DND-41 (cell line): ENCODE measurements around the gene TECPR1.
"Not testable (repeated sequence)": the region's sequence is repeated elsewhere in the genome, so short reads cannot be mapped to it uniquely, and the experiment has no call there.

Experiments used
- EZH2 ChIP-seq: IDR thresholded peaks from 3 replicates; pipeline ENCODE4 v1.6.1; 2012; ENCODE audit warnings: borderline replicate concordance, low read depth, mild to moderate bottlenecking, moderate library complexity, low read length, inconsistent platforms; ENCODE audit not compliant: severe bottlenecking
- TF ChIP-seq, protein P1 (sequence below): IDR thresholded peaks from 2 replicates; pipeline ENCODE4 v1.5.1; 2012; ENCODE audit warnings: borderline replicate concordance, low read length, moderate library complexity, mild to moderate bottlenecking; ENCODE audit not compliant: poor library complexity, severe bottlenecking; ENCODE audit errors: extremely low read depth

DNA sequence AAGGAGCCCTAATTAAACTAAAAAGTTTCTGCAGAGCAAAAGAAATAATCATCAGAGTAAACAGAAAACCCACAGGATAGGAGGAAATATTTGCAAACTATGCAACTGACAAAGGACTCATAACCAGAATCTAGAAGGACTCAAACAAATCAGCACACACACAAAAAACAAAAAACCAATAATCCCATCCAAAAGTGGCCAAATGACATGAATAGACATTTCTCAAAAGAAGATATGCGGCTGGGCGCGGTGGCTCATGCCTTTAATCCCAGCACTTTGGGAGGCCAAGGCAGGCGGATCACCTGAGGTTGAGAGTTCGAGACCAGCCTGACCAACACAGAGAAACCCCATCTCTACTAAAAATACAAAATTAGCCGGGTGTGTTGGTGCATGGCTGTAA, 32.6 kb downstream of the TECPR1 start:
- TF ChIP-seq, protein P1, sequence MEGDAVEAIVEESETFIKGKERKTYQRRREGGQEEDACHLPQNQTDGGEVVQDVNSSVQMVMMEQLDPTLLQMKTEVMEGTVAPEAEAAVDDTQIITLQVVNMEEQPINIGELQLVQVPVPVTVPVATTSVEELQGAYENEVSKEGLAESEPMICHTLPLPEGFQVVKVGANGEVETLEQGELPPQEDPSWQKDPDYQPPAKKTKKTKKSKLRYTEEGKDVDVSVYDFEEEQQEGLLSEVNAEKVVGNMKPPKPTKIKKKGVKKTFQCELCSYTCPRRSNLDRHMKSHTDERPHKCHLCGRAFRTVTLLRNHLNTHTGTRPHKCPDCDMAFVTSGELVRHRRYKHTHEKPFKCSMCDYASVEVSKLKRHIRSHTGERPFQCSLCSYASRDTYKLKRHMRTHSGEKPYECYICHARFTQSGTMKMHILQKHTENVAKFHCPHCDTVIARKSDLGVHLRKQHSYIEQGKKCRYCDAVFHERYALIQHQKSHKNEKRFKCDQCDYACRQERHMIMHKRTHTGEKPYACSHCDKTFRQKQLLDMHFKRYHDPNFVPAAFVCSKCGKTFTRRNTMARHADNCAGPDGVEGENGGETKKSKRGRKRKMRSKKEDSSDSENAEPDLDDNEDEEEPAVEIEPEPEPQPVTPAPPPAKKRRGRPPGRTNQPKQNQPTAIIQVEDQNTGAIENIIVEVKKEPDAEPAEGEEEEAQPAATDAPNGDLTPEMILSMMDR = not testable (repeated sequence)
- TF ChIP-seq EZH2 = not testable (repeated sequence)
